H1 (cell line): ENCODE measurements around the gene MAF. TPM values are rescaled to one million over a fixed set of nuclear protein-coding genes. Genes with fewer than 3 reads are reported as not detected.

Experiments
- BCL11A ChIP-seq, 2 experiments: IDR thresholded peaks; one replicate each; pipeline ENCODE4 v1.6.1; 2011; ENCODE audit warnings: low read depth in 2 of 2, low read length in 2 of 2, mild to moderate bottlenecking in 2 of 2
- POLR2A ChIP-seq, 2 experiments: IDR thresholded peaks; 1 replicate in 1 of 2; 2 replicates in 1 of 2; pipeline ENCODE4 v1.6.1; 2011; ENCODE audit warnings: low read depth in 2 of 2, low read length in 2 of 2, mild to moderate bottlenecking in 2 of 2; ENCODE audit errors: control extremely low read depth in 1 of 2
- polyA plus RNA-seq, 7 experiments: library from polyadenylated mRNA; depleted of rRNA in 3 of 7; stranded (reverse) in 5 of 7; unstranded in 2 of 7; fragments of >200 nt in 5 of 7; fragments of 200-250 nt in 2 of 7; gene quantifications; 1 replicate in 5 of 7; 2 replicates in 1 of 7; 4 replicates in 1 of 7; pipeline versions ENCODE4 v1.2.1 to v1.2.3, GENCODE V29; 2011 to 2013; ENCODE audit warnings: missing spikeins in 2 of 7, mixed read lengths in 2 of 7
- total RNA-seq: library from RNA; stranded (reverse); fragmentation: NEBNext Ultra II Directional; extraction: Animal tissue kit (Norgen Biotek cat#: 25700); gene quantifications from 2 replicates; pipeline ENCODE4 v1.2.1, GENCODE V29; 2021

The MAF gene
- total and polyA plus RNA-seq, 2 of the 8 experiments (the other 6 are each of a cell fraction or from before 2014, with no cell fraction given) = 1.3 to 2.7 TPM

DNA sequence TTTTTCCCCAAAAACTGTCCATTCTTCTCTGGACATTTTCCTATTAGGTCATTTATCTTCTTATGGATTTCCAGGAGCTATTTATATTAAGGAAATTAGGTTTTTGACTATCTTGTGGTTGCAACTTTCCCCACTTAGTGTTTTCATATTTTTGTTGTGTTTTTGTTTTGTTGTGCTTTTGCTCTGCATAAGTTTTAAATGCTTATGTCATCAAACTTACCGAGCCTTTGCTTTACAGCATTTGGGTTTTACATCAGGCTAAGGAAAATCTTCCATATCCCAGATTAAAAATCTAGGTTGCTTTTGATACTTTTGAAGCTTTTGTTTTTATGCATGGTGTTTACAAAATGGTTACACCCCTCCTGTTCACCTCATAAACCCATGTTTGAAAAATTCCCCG is 27.5 kb downstream of the MAF start (continued):
- TF ChIP-seq BCL11A (IDR thresholded peaks at IDR 0.05; ENCODE audit: low read depth in 2 of 2, low read length in 2 of 2) (no peak), POLR2A (IDR thresholded peaks at IDR 0.05; ENCODE audit: control extremely low read depth in 1 of 2, low read depth in 2 of 2, low read length in 2 of 2) (no peak)
- TF ChIP-seq, all 59 proteins: peak for 0
